Mesenchymal stem cell (in vitro differentiated cells and primary cell): ENCODE results near the gene ATP1A2.

Experiments used
- DNase-seq: peaks from one replicate; pipeline ENCODE4 v3.0.0-alpha.2; 2013
- H2AFZ ChIP-seq: one replicate; pipeline ENCODE4 v1.6.1; 2013; ENCODE audit warnings: low read depth, mild to moderate bottlenecking, control low read depth, inconsistent platforms, low read length, moderate library complexity
- H2AK5ac ChIP-seq: 2 replicates; pipeline ENCODE4 v1.6.1; 2013; ENCODE audit warnings: low read length, moderate library complexity, mild to moderate bottlenecking, inconsistent platforms; ENCODE audit not compliant: severe bottlenecking
- H2BK120ac ChIP-seq: one replicate; pipeline ENCODE4 v1.6.1; 2013; ENCODE audit warnings: low read depth, mild to moderate bottlenecking, inconsistent platforms, low read length, moderate library complexity
- H2BK12ac ChIP-seq, 2 experiments: one replicate each; pipeline ENCODE4 v1.6.1; 2013; ENCODE audit warnings: inconsistent platforms in 2 of 2, low read length in 2 of 2, mild to moderate bottlenecking in 2 of 2, moderate library complexity in 2 of 2, control low read depth in 1 of 2
- H2BK15ac ChIP-seq: one replicate; pipeline ENCODE4 v1.6.1; 2013; ENCODE audit warnings: mild to moderate bottlenecking, low read depth, inconsistent platforms; ENCODE audit not compliant: poor library complexity, severe bottlenecking
- H2BK5ac ChIP-seq: 2 replicates; pipeline ENCODE4 v1.6.1; 2013; ENCODE audit warnings: low read depth, mild to moderate bottlenecking, low read length, control low read depth, inconsistent platforms; ENCODE audit not compliant: poor library complexity, severe bottlenecking
- H3K14ac ChIP-seq, 2 experiments: one replicate each; pipeline ENCODE4 v1.6.1; 2013; ENCODE audit warnings: inconsistent platforms in 2 of 2, low read length in 2 of 2, control low read depth in 1 of 2, mild to moderate bottlenecking in 1 of 2, moderate library complexity in 1 of 2
- H3K18ac ChIP-seq, 2 experiments: one replicate each; pipeline ENCODE4 v1.6.1; 2013; ENCODE audit warnings: inconsistent platforms in 2 of 2, low read length in 2 of 2, control low read depth in 1 of 2, low read depth in 1 of 2, mild to moderate bottlenecking in 1 of 2
- H3K23ac ChIP-seq, 2 experiments: one replicate each; pipeline ENCODE4 v1.6.1; 2013; ENCODE audit warnings: inconsistent platforms in 2 of 2, low read length in 2 of 2, mild to moderate bottlenecking in 2 of 2, moderate library complexity in 2 of 2, control low read depth in 1 of 2
- H3K27ac ChIP-seq: 2 replicates; pipeline ENCODE4 v1.5.1; 2013; ENCODE audit warnings: mild to moderate bottlenecking, moderate library complexity, low read length, control low read depth, inconsistent platforms; ENCODE audit not compliant: poor library complexity, severe bottlenecking
- H3K27me3 ChIP-seq, 2 experiments: 2 replicates each; pipeline versions ENCODE4 v1.6.1 to v1.7.0; 2013; ENCODE audit warnings: low read length in 2 of 2, mild to moderate bottlenecking in 2 of 2, moderate library complexity in 2 of 2, control low read depth in 1 of 2, inconsistent platforms in 1 of 2; ENCODE audit not compliant: control insufficient read depth in 1 of 2, insufficient read depth in 1 of 2
- H3K36me3 ChIP-seq, 2 experiments: 2 replicates each; pipeline versions ENCODE4 v1.6.1 to v1.7.0; 2013; ENCODE audit warnings: low read length in 2 of 2, control low read depth in 1 of 2, inconsistent platforms in 1 of 2, low read depth in 1 of 2, mild to moderate bottlenecking in 1 of 2; ENCODE audit not compliant: insufficient read depth in 2 of 2, control insufficient read depth in 1 of 2
- H3K4ac ChIP-seq, 2 experiments: one replicate each; pipeline ENCODE4 v1.6.1; 2013; ENCODE audit warnings: inconsistent platforms in 2 of 2, low read length in 2 of 2, mild to moderate bottlenecking in 2 of 2, moderate library complexity in 2 of 2, control low read depth in 1 of 2, low read depth in 1 of 2
- H3K4me1 ChIP-seq: 2 replicates; pipeline ENCODE4 v1.6.1; 2013; ENCODE audit warnings: low read depth, low read length, control low read depth; ENCODE audit not compliant: control insufficient read depth, insufficient read depth
- H3K4me2 ChIP-seq: 2 replicates; pipeline ENCODE4 v1.6.1; 2013; ENCODE audit warnings: low read length, mild to moderate bottlenecking, inconsistent platforms; ENCODE audit not compliant: poor library complexity, severe bottlenecking
- H3K4me3 ChIP-seq, 2 experiments: 2 replicates each; pipeline versions ENCODE4 v1.5.1 to v1.7.0; 2013; ENCODE audit warnings: low read length in 2 of 2, mild to moderate bottlenecking in 2 of 2, control low read depth in 1 of 2, low read depth in 1 of 2; ENCODE audit not compliant: insufficient read depth in 1 of 2
- H3K79me1 ChIP-seq: replicated peaks from 2 replicates; pipeline ENCODE4 v1.6.1; 2013; ENCODE audit warnings: mild to moderate bottlenecking, control low read depth, low read length, inconsistent platforms; ENCODE audit not compliant: poor library complexity, severe bottlenecking
- H3K9ac ChIP-seq: 2 replicates; pipeline ENCODE4 v1.7.0; 2013; ENCODE audit warnings: mild to moderate bottlenecking, low read length, moderate library complexity
- H3K9me3 ChIP-seq: 2 replicates; pipeline ENCODE4 v1.7.0; 2013; ENCODE audit warnings: mild to moderate bottlenecking, low read length; ENCODE audit not compliant: control insufficient read depth
- H4K8ac ChIP-seq: one replicate; pipeline ENCODE4 v1.6.1; 2013; ENCODE audit warnings: inconsistent platforms, mild to moderate bottlenecking, low read length, moderate library complexity
- H4K91ac ChIP-seq: one replicate; pipeline ENCODE4 v1.6.1; 2013; ENCODE audit warnings: mild to moderate bottlenecking, low read length, inconsistent platforms
- WGBS: methylation state at CpG from one replicate; pipeline ENCODE4 v1.1.7; 2013; ENCODE audit warnings: mixed read lengths; 5-methylcytosine and 5-hydroxymethylcytosine counted together

Gene ATP1A2

DNA sequence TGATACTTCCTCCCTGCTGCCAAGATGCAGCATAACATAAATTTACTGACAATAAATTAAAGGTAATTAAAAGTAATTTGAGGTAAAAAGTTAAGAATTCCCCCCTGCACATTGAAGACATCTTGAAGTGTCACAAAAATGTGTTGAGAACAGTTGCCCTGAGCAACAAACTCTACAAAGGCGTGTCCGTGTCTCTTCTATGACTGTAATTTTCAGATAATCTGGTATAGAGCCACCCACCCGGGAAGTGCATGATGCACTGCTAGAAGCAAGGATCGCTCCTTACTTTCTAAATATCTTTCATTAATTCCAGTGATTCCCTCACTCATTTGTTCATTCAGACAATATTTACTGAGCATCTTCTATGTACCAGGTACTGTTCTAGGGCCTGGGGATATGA lies 63.8 kb downstream of the ATP1A2 start:
- Histone ChIP-seq H4K91ac (no peak overlapping the region), H3K18ac (no peak overlapping the region), H3K9me3 (no peaks in the 10 kb centered on the region), H3K4me3 (no peak overlapping the region), H2AK5ac (no peak overlapping the region), H3K14ac (no peak overlapping the region), H2BK15ac (no peak overlapping the region), H2BK5ac (no peak overlapping the region), H3K27me3 (peaks cover 26 to 35% of the 10 kb centered on the region in 2 experiments), H3K4ac (no peak overlapping the region), H2AFZ (no peak overlapping the region), H3K79me1 (no peaks in the 10 kb centered on the region), H3K36me3 (no peaks in the 10 kb centered on the region), H2BK120ac (no peak overlapping the region), H3K23ac (no peak overlapping the region), H3K9ac (no peak overlapping the region), H3K4me1 (no peaks in the 10 kb centered on the region), H2BK12ac (no peak overlapping the region), H3K4me2 (no peak overlapping the region), H3K27ac (no peak overlapping the region), H4K8ac (no peak overlapping the region)
- no peak for DNase-seq
- WGBS = 95% methylated on average over 3 of the region's 4 CpGs

DNA sequence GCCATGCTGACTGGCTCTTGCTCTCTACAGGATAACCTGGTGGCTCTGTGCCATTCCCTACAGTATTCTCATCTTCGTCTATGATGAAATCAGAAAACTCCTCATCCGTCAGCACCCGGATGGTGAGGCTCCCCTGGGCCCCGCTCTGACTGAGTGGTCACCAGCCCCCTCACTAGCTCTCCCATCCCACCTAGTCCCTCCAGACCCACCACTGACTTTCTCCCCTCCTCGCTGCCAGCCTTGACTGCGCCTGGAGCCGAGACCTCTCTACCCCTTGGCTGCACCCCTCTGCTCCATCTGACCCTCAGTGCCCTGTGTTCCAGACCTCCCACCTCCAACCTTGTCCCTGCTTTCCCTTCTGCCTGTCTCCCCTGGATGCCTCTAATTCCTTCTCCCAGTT lies 70.7 kb downstream of the ATP1A2 start:
- H4K8ac ChIP-seq = no peak overlapping the region
- no peak overlapping the region for H3K4ac ChIP-seq
- H3K4me2 ChIP-seq = no peak overlapping the region
- H3K27ac ChIP-seq = no peak overlapping the region
- H2BK12ac ChIP-seq = no peak overlapping the region
- H3K4me1 ChIP-seq = peaks cover 4% of the 10 kb centered on the region
- peaks cover 34 to 48% of the 10 kb centered on the region in 2 experiments for H3K27me3 ChIP-seq
- H3K14ac ChIP-seq = no peak overlapping the region
- no peak for DNase-seq
- H3K23ac ChIP-seq = no peak overlapping the region
- no peaks in the 10 kb centered on the region for H3K9me3 ChIP-seq
- WGBS = 95% methylated on average over 7 of the region's 7 CpGs
- no peak overlapping the region for H3K4me3 ChIP-seq
- no peak overlapping the region for H2BK5ac ChIP-seq
- H2AFZ ChIP-seq = peak overlapping the region; percentile 16
- no peaks in the 10 kb centered on the region for H3K79me1 ChIP-seq
- H2BK120ac ChIP-seq = no peak overlapping the region
- no peak overlapping the region for H2AK5ac ChIP-seq
- no peaks in the 10 kb centered on the region for H3K36me3 ChIP-seq
- H2BK15ac ChIP-seq = no peak overlapping the region
- H3K9ac ChIP-seq = no peak overlapping the region
- no peak overlapping the region for H3K18ac ChIP-seq
- H4K91ac ChIP-seq = no peak overlapping the region

DNA sequence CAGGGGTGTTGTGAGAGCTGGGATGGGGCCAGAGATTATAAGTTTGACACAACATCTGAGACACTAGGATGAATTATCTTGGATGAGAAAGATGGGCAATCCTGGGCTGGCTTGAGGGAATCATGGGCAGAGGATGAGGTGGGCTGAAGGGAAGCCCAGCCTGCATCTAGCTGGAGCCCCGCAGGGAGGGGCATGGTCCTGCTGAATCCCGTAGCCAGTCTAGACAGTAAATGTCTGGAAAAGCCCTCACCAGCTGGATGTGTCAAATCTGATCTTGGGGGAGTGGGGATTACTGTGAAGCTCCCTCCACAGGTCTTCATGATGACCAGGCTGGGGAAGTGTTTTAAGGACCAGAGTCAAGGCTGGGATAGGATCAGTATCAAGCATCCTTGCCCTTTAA lies 71.2 kb downstream of the ATP1A2 start:
- Histone ChIP-seq H3K27ac (no peak overlapping the region), H3K9me3 (no peaks in the 10 kb centered on the region), H3K23ac (no peak overlapping the region), H2BK15ac (no peak overlapping the region), H2BK5ac (no peak overlapping the region), H3K18ac (no peak overlapping the region), H3K27me3 (peaks cover 32 to 44% of the 10 kb centered on the region in 2 experiments), H2AK5ac (no peak overlapping the region), H3K79me1 (no peaks in the 10 kb centered on the region), H3K4me2 (no peak overlapping the region), H2BK12ac (no peak overlapping the region), H3K36me3 (no peaks in the 10 kb centered on the region), H4K8ac (no peak overlapping the region), H3K4me1 (peaks cover 5% of the 10 kb centered on the region), H3K14ac (no peak overlapping the region), H3K4me3 (no peak overlapping the region), H3K9ac (no peak overlapping the region), H2AFZ (no peak overlapping the region), H4K91ac (no peak overlapping the region), H3K4ac (no peak overlapping the region), H2BK120ac (no peak overlapping the region)
- 80% methylated on average over 2 of the region's 2 CpGs for WGBS
- DNase-seq = no peak

DNA sequence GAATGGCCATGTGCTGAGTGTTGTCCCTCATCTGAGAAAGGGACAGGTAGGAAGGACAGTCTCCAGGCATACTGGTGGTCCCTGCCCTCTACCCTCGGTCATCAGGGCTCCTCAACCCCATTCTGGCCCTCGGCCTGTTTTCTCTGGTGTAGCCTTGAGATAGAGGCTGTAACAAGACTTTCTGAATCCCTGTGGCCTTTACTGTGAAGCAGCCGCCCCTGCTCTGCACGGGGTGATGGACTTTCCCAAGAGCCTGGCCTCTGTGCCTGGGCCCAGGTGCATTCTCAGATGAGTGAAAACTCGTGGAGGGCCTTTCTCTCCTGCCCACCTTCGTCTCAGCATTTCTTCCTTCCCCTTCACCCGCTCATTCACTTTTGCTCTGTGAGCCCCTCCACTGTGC lies 71.8 kb downstream of the ATP1A2 start:
- no peak for DNase-seq
- Histone ChIP-seq H3K36me3 (no peaks in the 10 kb centered on the region), H4K91ac (no peak overlapping the region), H3K23ac (no peak overlapping the region), H3K4me2 (no peak overlapping the region), H2AFZ (no peak overlapping the region), H3K27ac (no peak overlapping the region), H3K4me3 (no peak overlapping the region), H3K27me3 (peaks cover 28 to 37% of the 10 kb centered on the region in 2 experiments), H3K18ac (no peak overlapping the region), H2BK15ac (no peak overlapping the region), H4K8ac (no peak overlapping the region), H3K4me1 (peaks cover 11% of the 10 kb centered on the region), H2BK120ac (no peak overlapping the region), H2BK5ac (no peak overlapping the region), H3K9ac (no peak overlapping the region), H3K4ac (no peak overlapping the region), H3K14ac (no peak overlapping the region), H3K9me3 (no peaks in the 10 kb centered on the region), H2AK5ac (no peak overlapping the region), H2BK12ac (no peak overlapping the region), H3K79me1 (no peaks in the 10 kb centered on the region)
- 77% methylated on average over 6 of the region's 7 CpGs for WGBS
